ENCODE measurements around the gene TMEM203.

TMEM203 gene

DNA sequence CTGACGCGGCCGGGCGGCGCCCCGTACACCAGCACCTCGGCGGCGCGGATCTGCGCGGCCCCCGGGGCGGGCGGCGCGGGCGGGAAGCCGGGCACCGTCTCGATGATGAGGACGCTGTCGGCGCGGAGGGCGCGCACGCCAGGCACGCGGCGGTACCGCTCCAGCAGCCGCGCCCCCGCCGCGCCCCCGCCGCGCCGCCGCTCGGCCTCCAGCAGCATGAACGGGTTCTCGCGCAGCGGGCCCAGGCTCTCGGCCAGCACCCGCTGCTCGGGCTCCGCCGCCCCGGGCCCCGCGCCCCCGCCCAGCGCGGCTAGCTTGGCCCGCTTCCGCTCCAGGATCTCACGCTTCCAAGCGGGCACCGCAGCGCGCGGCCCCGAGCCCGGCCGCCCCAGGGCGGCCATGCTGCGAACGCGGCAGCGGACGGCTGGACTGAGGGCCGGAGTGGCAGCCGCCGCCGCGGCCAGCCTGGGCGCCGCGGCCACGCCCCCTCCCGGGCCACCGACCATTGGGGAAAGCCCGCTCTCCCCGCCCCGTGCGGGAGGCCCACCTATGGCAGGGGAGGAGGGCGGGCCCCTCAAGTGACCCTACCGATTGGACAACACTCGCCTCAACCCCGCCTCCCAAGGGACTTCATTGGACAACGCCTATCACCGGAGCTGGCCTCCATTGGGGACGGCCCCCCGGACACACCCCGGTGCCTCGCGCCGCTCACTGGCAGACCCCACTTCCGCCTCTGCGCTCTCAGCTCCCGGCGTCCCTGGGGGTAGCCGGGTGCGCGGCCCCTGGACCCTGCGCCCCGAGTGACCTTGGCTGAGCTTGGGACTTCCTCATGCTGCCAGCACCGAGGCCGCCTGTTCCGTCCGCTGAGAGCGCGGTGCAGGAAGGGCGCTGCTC is 4.9 kb downstream of the TMEM203 start, which contains the start of gene TPRN:
TPRN (minus strand) TSS at position 431 of the 894 bp plus-strand sequence; CDS start at position 401, 30 bp downstream.
- no peaks in the 10 kb centered on the region for H4K20me1 ChIP-seq (ENCODE audit: insufficient read depth, low read length)
- H3K9me3 ChIP-seq (replicated peaks; ENCODE audit: insufficient read depth, low read length) = no peaks in the 10 kb centered on the region
- peak within 1 kb of the TSS; percentile 50; the same call in 1 of the 2 replicates for H3K27ac ChIP-seq (ENCODE audit: low read length)
- H3F3A ChIP-seq (ENCODE audit: insufficient read depth, low read length) = peaks cover 14% of the 10 kb centered on the region; the same call in 1 of the 2 replicates
- no peaks in the 10 kb centered on the region for H3K27me3 ChIP-seq (replicated peaks; ENCODE audit: insufficient read depth, low read length)
- peaks cover 16% of the 10 kb centered on the region for H3K4me1 ChIP-seq (ENCODE audit: low read length)
- peak within 1 kb of the TSS; percentile 79 for H2AFZ ChIP-seq (ENCODE audit: low read length)
- H3K36me3 ChIP-seq (replicated peaks; ENCODE audit: insufficient read depth, low read length) = no peaks in the 10 kb centered on the region
- H3K4me2 ChIP-seq (ENCODE audit: low read depth, low read length) = peak within 1 kb of the TSS; percentile 97
- peak within 1 kb of the TSS; percentile 92 for H3K4me3 ChIP-seq (ENCODE audit: low read length)
- TF ChIP-seq EZH2phosphoT487 (IDR thresholded peaks at IDR 0.05; ENCODE audit: low read length) = no peak
- TF ChIP-seq, protein P1, sequence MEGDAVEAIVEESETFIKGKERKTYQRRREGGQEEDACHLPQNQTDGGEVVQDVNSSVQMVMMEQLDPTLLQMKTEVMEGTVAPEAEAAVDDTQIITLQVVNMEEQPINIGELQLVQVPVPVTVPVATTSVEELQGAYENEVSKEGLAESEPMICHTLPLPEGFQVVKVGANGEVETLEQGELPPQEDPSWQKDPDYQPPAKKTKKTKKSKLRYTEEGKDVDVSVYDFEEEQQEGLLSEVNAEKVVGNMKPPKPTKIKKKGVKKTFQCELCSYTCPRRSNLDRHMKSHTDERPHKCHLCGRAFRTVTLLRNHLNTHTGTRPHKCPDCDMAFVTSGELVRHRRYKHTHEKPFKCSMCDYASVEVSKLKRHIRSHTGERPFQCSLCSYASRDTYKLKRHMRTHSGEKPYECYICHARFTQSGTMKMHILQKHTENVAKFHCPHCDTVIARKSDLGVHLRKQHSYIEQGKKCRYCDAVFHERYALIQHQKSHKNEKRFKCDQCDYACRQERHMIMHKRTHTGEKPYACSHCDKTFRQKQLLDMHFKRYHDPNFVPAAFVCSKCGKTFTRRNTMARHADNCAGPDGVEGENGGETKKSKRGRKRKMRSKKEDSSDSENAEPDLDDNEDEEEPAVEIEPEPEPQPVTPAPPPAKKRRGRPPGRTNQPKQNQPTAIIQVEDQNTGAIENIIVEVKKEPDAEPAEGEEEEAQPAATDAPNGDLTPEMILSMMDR (IDR thresholded peaks at IDR 0.05; ENCODE audit: low read length) = no peak
- no peak for TF ChIP-seq EZH2 (optimal IDR thresholded peaks at IDR 0.05; ENCODE audit: low read depth, low read length)
- no peaks in the 10 kb centered on the region for H3K9me2 ChIP-seq (replicated peaks; ENCODE audit: insufficient read depth, low read length)
- DNase-seq = peak; percentile 100
- H3K9ac ChIP-seq (ENCODE audit: low read length) = peak within 1 kb of the TSS; percentile 79
- peaks cover 33% of the 10 kb centered on the region for H3K79me2 ChIP-seq (ENCODE audit: low read length)

DNA sequence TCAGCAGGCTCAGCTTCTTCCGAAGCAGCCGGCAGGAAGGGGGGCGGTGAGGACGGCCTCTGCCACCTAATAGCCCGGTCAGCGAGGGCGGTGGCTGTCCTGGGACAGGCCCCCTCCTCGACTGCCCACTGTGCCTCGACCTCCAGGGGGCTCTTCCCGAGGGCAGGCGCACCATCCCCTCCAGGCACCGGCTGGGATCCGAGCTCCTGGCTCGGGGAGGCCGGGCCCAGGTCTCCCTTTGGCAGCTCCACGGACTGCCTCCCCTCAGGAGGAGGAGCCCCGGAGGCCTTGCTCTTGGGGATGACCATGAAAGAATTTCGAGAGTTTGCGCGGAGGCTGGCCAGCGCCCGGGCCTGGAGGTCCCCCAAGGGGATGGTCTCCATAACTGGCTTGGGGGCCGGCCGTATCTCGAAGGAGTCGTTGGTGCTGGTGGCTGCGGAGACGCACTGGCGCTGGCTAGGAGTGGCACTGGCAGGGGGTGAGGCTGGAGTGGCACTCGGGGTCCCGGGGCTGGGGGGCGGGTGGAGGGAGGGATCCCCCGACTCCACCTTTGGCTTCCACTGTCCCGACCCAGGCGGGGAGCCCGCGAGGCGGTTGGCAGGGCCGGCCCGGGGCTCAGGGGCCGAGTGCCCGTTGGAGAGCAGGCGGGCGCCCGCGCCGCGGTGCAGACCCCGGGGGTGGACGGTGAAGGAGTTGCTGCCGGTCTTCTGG is 5.9 kb downstream of the TMEM203 start:
- Histone ChIP-seq H3K4me1 (ENCODE audit: low read length) (peaks cover 13% of the 10 kb centered on the region), H3F3A (ENCODE audit: insufficient read depth, low read length) (peaks cover 10% of the 10 kb centered on the region; the same call in 1 of the 2 replicates), H2AFZ (ENCODE audit: low read length) (no peak overlapping the region), H3K27me3 (replicated peaks; ENCODE audit: insufficient read depth, low read length) (no peaks in the 10 kb centered on the region), H4K20me1 (ENCODE audit: insufficient read depth, low read length) (no peaks in the 10 kb centered on the region), H3K79me2 (ENCODE audit: low read length) (peaks cover 25% of the 10 kb centered on the region), H3K27ac (ENCODE audit: low read length) (no peak overlapping the region), H3K36me3 (replicated peaks; ENCODE audit: insufficient read depth, low read length) (no peaks in the 10 kb centered on the region), H3K9me2 (replicated peaks; ENCODE audit: insufficient read depth, low read length) (no peaks in the 10 kb centered on the region), H3K9ac (ENCODE audit: low read length) (peak overlapping the region; percentile 28; the same call in 1 of the 2 replicates), H3K4me2 (ENCODE audit: low read depth, low read length) (peak overlapping the region; percentile 57), H3K9me3 (replicated peaks; ENCODE audit: insufficient read depth, low read length) (no peaks in the 10 kb centered on the region), H3K4me3 (ENCODE audit: low read length) (peak overlapping the region; percentile 37; the same call in 1 of the 2 replicates)
- DNase-seq = no peak
- TF ChIP-seq EZH2phosphoT487 (IDR thresholded peaks at IDR 0.05; ENCODE audit: low read length) = no peak
- TF ChIP-seq, protein P1 (IDR thresholded peaks at IDR 0.05; ENCODE audit: low read length) = no peak

DNA sequence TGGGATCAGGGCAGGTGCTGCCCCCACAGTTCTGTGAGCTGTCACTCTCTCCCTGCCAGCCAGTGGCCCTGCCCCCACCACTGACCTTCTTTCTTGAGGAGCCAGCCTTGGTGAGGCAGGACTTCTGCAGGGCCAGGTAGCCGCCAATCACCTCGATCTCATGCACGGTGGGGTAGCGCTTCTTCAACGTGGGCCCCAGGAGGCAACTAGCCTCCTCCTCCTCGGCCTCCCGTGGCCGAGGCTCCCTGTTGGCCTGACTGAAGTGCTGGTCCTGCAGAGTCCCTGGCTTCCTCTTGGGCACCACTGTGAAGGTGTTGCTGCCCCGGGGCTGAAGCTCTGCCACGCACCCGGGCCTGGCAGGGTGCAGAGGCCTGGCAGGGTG is 6.6 kb downstream of the TMEM203 start:
- peaks cover 18% of the 10 kb centered on the region for H3K79me2 ChIP-seq (ENCODE audit: low read length)

More for the DNA sequence above, 6.6 kb downstream of the TMEM203 start:
- TF ChIP-seq EZH2phosphoT487 (IDR thresholded peaks at IDR 0.05; ENCODE audit: low read length) = no peak
- Histone ChIP-seq H3K4me1 (ENCODE audit: low read length) (peaks cover 6% of the 10 kb centered on the region), H4K20me1 (ENCODE audit: insufficient read depth, low read length) (no peaks in the 10 kb centered on the region), H3K27ac (ENCODE audit: low read length) (no peak overlapping the region), H3K36me3 (replicated peaks; ENCODE audit: insufficient read depth, low read length) (no peaks in the 10 kb centered on the region), H3K9ac (ENCODE audit: low read length) (no peak overlapping the region), H3K9me3 (replicated peaks; ENCODE audit: insufficient read depth, low read length) (no peaks in the 10 kb centered on the region), H3K4me2 (ENCODE audit: low read depth, low read length) (no peak overlapping the region), H3K27me3 (replicated peaks; ENCODE audit: insufficient read depth, low read length) (no peaks in the 10 kb centered on the region), H3K4me3 (ENCODE audit: low read length) (no peak overlapping the region), H2AFZ (ENCODE audit: low read length) (no peak overlapping the region), H3K9me2 (replicated peaks; ENCODE audit: insufficient read depth, low read length) (no peaks in the 10 kb centered on the region), H3F3A (ENCODE audit: insufficient read depth, low read length) (peaks cover 10% of the 10 kb centered on the region; the same call in 1 of the 2 replicates)
- no peak for DNase-seq
